Measurements from ENCODE around the gene TLE4.
"Not testable (repeated sequence)": the region's sequence is repeated elsewhere in the genome, so short reads cannot be mapped to it uniquely, and the experiment has no call there.

Gene TLE4

DNA sequence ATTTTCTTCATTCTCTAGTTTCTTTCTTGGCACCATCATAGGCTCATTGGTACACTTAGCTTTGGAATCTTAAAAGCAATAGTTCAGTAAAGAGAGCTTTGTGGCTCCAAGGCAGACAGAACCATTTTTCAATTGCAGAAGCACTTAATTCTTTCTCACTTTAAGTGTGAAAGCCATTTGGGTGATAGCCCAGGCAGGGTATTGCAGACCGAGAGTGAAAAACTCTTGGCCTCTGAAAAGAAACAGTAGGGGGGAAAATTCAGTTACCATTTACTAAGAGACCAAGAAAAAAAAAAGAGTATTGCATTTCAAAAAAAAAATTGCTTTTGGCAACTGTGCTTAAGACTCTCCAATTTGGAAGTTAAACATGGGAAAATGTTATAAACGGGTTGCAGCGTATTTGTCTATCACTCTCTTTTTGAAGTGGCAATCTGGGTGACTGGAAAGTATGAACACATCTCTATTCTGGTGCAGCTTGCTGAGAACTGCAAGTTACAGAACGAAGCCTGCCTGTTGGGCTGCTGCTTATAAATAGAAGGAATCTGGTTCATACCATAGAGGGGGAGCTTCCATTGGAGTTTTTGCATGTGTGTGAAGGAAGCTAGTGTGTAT lies 170.5 kb downstream of the TLE4 start:
- no peak for DNase-seq (ENCODE audit: low spot score)

DNA sequence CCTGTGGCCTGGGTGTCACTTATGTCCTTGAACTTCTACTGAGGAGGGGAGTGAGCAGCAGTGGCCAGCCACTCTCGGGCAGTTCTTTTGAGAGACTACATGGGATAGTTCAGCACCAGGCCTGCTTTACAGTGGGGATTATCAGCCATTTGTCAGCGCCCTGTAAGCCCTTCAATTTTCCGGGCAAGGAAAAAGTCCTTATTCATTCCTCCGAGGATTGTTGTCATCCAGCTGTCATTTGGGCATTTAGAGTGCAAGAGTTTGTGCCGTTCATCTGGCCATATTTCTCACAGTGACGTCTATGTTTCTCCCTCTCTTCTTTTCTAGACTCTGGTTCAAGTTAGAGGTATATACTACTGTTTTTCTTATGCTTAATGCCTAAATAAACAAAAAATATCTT lies 172.8 kb downstream of the TLE4 start:
- DNase-seq (ENCODE audit: low spot score), result no peak

DNA sequence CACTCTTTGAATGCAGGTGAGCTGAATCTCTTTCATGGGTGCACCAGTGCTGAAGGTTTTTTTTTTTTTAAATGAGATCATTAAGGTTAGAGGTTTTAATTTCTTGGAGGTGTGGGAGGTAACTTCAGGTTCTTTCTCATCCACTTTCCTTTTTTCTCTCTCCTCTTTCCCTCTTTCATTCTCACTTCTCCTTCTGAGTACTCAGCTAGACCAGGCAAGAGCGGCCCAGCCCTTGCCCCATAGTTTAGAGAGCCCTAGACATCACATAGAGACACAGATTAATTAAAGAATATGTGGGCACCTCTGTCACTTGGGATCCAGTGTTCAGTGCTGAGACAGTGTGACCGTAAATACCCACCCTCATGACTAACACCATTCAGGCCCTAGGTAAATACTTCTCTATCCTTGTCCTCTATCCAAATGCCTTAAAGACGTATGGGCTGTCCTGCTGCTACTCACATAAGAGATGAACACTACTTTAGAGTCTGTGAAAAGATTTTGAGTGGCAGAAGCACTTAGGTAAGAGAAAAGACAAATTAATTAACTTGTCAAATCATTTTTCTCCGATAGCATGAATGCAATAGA lies 174.1 kb downstream of the TLE4 start:
- no peak for DNase-seq (ENCODE audit: low spot score)

- not testable (repeated sequence) for DNase-seq (ENCODE audit: low spot score)
Observed at GRCh38 chr9:79751895-79752466, 180.2 kb downstream of the TLE4 start.

DNA sequence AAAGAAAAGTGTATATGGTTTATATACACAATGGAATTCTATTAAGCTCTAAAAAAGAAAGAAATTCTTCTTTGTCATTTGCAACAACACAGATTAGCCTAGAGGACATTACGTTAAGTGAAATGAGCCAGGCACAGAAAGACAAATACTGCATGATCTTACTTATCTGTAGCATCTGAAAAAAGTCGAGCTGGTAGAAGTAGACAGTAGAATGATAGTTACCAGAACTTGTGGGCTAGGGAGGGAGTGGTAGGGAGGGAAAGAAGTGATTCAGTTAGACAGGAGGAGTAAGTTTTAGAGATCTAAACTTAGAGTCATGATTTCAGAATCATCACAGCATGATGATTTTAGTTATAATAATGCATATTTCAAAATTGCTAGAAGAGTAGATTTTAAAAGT lies 184.6 kb downstream of the TLE4 start:
- no peak for DNase-seq (ENCODE audit: low spot score)

DNA sequence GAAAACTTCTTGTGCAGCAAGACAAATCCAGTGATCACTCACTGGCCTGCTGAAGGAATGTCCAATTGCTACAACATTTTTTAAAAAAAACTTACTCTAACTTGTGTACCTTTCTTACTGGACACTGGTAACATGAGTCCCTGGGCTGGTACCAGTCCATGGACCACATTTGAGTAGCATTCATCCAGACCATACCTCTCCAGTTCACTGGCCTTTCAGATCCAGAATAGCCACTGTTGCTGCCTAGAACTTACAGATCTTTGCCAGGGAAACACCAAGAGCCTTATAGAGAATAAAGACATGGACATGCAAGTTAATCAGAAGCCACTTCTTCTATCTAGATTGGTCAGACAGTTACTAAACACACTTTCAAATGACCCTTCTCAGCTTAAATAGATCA lies 185.3 kb downstream of the TLE4 start:
- DNase-seq (ENCODE audit: low spot score), result no peak

- no peak for DNase-seq (ENCODE audit: low spot score)
Observed at GRCh38 chr9:79757881-79758669, 186.3 kb downstream of the TLE4 start.

DNA sequence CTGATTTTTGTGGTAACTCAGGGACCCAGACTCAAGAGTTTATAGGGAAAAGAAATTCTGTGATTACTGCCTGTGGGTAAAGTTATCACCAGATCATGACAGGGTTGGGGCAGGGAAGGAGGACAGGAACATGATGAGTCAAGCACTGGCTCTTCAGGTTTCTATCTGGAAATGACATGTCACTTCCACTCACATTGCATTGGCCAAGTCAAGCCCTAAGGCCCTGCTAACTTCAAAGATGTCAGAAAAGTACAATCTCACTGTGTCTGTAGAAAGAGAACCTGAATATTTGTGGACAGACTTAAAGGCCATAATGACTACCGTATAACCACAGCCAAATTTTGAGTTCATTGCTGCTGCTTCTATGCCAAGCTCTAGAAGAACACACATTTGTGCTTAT lies 187.7 kb downstream of the TLE4 start:
- no peak for DNase-seq (ENCODE audit: low spot score)

GRCh38 chr9:79762070-79762469 lies 190.3 kb downstream of the TLE4 start:
- DNase-seq (ENCODE audit: low spot score), result no peak

DNA sequence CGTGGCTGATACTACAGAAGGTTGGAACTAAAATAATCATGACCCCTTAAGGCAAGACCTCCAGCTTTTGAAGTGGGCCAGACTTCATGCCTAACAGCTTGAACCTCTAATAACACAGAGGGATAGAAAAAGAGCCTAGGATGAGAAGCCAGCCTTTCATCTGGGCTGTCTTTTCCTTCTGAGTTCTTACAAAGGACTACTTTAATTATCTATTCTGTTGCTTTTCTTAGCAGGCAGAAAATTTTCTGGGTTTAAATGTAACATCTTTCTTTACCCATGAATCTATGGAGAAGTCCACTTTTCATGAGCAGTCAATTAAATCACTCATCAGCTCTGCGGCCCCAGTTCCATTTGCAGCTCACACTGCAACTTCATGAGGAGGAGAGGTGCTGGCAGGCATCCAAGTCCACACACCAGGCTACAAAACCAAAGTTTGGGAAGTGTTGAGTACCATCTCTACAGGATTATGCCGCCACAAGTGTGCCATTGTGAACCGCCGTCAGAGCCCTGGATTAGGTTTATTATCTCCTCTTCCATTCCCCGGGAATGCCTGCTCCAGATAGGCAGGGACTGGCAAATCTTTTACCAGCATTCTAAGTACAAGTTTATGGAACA lies 192.0 kb downstream of the TLE4 start:
- no peak for DNase-seq (ENCODE audit: low spot score)

- DNase-seq (ENCODE audit: low spot score), result no peak
Observed at GRCh38 chr9:79764374-79764773, 192.6 kb downstream of the TLE4 start.

DNA sequence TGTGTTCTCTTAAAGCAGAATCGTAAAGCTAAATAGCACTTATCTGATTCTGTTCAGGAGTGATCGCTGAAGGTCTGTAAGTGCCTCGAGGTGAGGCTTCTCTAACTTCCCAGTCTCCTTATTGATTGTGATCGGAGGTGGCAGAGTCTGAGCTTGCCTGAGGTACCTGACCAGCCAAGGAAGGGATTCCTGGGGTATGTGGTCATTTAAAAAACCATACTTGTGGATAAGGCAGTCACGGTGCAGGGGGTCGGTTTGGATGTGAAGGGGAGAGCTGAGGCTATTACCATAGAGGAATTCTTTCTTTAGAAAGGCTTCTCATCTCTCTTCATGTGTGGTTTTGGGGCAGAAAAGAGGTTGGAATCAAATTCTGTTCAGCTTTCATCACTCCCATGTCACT lies 193.7 kb downstream of the TLE4 start:
- no peak for DNase-seq (ENCODE audit: low spot score)

GRCh38 chr9:79766091-79766490 lies 194.3 kb downstream of the TLE4 start:
- DNase-seq (ENCODE audit: low spot score), result no peak

GRCh38 chr9:79768194-79768593 lies 196.4 kb downstream of the TLE4 start:
- DNase-seq (ENCODE audit: low spot score), result no peak

GRCh38 chr9:79769476-79770275 lies 197.9 kb downstream of the TLE4 start:
- DNase-seq (ENCODE audit: low spot score), result no peak

GRCh38 chr9:79774356-79774755 lies 202.6 kb downstream of the TLE4 start:
- no peak for DNase-seq (ENCODE audit: low spot score)
